ENCODE data around the gene PEX7.
"Not testable (repeated sequence)": the region's sequence is repeated elsewhere in the genome, so short reads cannot be mapped to it uniquely, and the experiment has no call there.

PEX7 gene

GRCh38 chr6:136790411-136791295 is 31.7 kb upstream of the PEX7 start:
- no peak for DNase-seq

GRCh38 chr6:136791296-136792094 is 30.9 kb upstream of the PEX7 start:
- peak; percentile 44 for DNase-seq

DNA sequence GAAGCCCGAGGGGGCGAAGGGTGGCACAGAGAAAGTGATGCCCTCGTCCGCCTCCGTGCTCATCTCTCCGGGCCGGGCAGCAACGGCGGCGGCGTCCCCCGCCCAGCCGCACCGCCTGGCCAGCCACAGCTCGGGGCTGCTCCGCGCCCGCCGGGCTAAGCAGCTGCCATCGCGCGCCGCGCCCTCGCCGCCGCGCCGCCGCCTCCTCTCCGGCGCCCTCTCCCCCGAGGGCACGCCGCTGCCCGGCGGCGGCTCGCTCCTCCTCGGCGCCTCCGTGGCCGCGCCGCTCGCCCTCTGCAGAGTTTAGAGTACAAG is 30.3 kb upstream of the PEX7 start:
- no peak for DNase-seq

DNA sequence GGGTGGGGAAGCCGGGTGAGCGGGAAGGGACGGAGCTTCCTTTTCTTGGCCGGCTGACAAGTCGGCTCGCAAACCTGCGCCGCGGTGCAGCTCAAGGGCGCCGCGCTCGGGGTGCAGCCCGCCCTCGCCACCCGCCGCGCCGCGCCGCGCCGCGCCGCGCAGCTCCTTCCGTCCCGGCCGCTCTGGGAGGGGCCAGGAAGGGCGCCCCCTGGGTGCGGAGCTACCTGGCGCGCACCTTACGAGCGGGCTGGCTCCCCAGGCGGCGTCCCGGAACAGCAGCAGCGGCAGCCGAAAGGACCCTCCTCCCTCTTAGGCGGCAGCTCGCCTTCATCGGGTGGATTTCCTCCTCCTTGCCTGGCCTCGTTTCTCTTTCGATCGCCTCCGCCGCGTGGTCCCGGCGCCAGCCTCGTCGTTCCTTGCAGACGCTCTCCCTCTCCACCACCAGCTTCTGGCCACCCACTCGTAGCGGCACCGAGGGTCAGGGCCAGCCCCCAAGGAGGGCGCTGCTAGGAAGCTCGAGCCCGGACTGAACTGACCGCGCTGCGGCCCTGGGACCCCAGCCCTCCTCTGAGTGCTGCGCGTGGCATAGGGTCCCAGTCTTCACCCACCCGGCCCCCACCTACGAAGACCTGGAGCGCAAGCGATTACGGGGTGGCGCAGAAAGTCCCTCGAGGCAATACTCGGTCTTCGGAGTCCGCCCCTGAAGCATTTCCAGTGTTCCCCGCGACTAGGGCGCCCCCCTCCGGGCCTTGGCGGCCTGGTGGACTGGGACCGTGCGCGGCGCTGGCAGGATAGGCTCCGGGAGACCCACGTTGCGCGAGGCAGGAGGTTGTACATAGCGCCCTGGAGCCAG is 29.8 kb upstream of the PEX7 start, which contains the start of gene MAP3K5:
Gene MAP3K5 (minus strand): TSS at position 68 of the 853 bp plus-strand sequence. CDS start 320 bp downstream, outside the sequence.
- peak; percentile 94 for DNase-seq

DNA sequence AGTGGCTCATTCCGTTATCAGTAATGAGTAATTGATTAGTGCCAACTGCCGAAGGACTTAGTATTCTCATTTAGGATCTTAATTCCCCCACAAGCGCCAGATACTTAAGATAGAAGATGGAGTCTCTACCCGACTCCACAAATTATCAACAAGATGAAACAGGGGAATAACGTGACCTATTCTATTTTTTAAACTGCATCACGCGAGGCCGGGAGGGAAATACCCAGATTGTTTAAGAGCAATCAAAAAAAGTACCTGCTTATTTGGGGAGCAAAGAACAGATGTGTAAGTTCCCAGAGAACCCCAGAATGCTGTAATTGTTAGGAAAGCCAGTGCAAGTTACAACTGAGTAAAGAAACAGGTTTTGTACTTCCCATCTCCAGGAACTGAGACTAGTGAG is 29.0 kb upstream of the PEX7 start:
- no peak for DNase-seq

DNA sequence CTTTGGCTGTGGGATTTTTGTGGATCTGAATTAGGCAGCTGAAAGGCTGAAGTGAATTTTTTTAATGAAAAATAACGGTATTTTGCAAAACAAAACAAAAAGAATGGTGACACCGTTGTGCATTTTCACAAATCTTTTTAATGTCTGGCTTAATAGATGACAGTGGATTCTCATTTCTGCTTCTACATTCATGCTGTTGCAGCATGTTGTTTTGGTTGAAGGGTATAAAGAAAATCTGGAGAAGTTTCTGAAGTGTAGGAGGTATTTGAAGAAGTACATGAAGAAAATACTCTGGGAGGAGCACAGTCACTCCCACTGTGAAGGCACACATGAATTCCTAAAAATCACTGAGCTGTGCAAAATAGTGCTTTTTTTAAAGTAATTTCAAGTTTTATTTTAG is 27.0 kb upstream of the PEX7 start:
- no peak for DNase-seq

DNA sequence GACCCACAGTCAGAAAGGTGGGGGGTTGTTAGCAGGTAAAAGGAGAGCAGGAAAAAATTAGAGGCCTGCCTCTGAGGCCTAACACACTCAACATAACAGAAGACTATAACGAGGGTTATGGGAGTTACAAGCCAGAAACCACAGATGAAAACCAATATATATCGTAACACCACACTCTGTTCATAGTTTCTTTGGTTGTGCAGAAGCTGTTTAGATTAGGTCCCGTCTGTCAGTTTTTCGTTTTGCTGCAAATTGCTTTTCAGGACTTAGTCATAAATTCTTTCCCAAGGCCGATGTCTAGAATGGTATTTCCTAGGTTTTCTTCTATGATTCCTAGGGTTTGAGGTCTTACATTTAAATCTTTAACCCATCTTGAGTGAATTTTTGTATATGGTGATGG is 26.4 kb upstream of the PEX7 start:
- no peak for DNase-seq

- no peak for DNase-seq
Observed at GRCh38 chr6:136798044-136798443, 24.3 kb upstream of the PEX7 start.

- no peak for DNase-seq
Observed at GRCh38 chr6:136801581-136801980, 20.8 kb upstream of the PEX7 start.

DNA sequence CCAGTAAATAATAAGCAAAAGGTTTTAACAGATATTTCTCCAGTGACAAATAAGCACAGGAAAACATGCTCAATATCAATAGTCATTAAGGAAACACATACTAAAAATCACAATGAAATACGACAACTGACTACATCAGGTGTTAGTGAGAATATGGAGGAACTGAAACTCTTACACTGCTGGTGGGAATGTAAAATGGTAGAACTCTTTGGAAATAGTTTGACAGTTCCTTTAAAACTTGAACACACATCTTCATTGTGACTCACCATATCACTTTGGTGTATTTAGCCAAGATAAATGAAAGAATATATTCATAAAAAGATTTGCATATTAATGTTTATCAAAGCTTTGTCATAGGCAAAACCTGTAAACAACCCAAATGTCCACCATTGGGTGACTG is 18.8 kb upstream of the PEX7 start:
- DNase-seq = no peak

- no peak for DNase-seq
Observed at GRCh38 chr6:136809091-136809860, 13.1 kb upstream of the PEX7 start.

- DNase-seq = no peak
Observed at GRCh38 chr6:136811272-136811671, 11.1 kb upstream of the PEX7 start.

- DNase-seq = no peak
Observed at GRCh38 chr6:136812174-136812573, 10.2 kb upstream of the PEX7 start.

GRCh38 chr6:136815608-136816007 is 6.8 kb upstream of the PEX7 start:
- DNase-seq = not testable (repeated sequence)

- no peak for DNase-seq
Observed at GRCh38 chr6:136816656-136817055, 5.7 kb upstream of the PEX7 start.

- no peak for DNase-seq
Observed at GRCh38 chr6:136820561-136820960, 1.8 kb upstream of the PEX7 start.

DNA sequence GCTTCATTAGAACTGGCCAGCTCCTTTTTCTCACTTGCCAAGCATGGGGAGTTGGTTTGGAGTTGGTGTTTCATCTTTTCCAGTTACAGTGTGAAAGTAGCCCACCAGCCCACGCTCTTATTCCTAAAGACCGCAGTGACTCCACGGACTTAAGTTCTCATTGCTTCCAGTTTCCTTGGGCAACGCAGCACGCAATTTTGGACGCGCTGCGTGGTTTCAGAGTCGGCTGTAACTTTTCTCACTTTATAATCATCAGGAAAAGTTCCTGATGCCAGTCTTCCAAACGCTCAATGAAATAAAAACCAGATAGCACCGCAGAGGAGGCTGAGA is 381 bp upstream of the PEX7 start:
- DNase-seq = no peak

- no peak for DNase-seq
Observed at GRCh38 chr6:136823128-136823660, 802 bp downstream of the PEX7 start.

- no peak for DNase-seq
Observed at GRCh38 chr6:136826216-136826615, 3.8 kb downstream of the PEX7 start.

- no peak for DNase-seq
Observed at GRCh38 chr6:136831873-136832562, 9.6 kb downstream of the PEX7 start.

- no peak for DNase-seq
Observed at GRCh38 chr6:136840276-136841001, 18.0 kb downstream of the PEX7 start.

All from activated effector memory CD4-positive, alpha-beta T cell treated with Interleukin-2 at 50 U/mL for 16 hours (primary cell).